Activated CD4-positive, alpha-beta memory T cell treated with anti-CD3 and anti-CD28 coated beads, Interleukin-2, amount 10 ng/mL, durations not matched to agents 7 days and 5 days (primary cell): ENCODE measurements around the gene F2RL3. TPM values are rescaled to one million over a fixed set of nuclear protein-coding genes. Genes with fewer than 3 reads are reported as not detected.
A peak's percentile ranks its signal among the peaks of the same experiment; 100 is the strongest.

ENCODE experiments used
- CTCF ChIA-PET: fragments of 350-600 bp; sonication (Branson Sonifier 250); formaldehyde crosslinking; loops from one replicate; lab custom pipeline; 2021; ENCODE audit warnings: antibody characterized with exemption, inconsistent platforms; lab: Charles Lee
- POLR2A ChIA-PET: fragments of 350-600 bp; sonication (Branson Sonifier 250); formaldehyde crosslinking; loops from one replicate; lab custom pipeline; 2021; ENCODE audit warnings: antibody characterized with exemption; lab: Charles Lee
- DNase-seq: peaks from one replicate; pipeline ENCODE4 v3.0.0-alpha.2; 2020
- H3K27ac Mint-ChIP-seq: one replicate; pipeline ENCODE4 v1.8.0; 2021; ENCODE audit warnings: mild to moderate bottlenecking, mixed read lengths
- H3K27me3 Mint-ChIP-seq: one replicate; pipeline ENCODE4 v1.8.0; 2021; ENCODE audit warnings: mixed read lengths
- H3K36me3 Mint-ChIP-seq: one replicate; pipeline ENCODE4 v1.8.0; 2021; ENCODE audit warnings: low read depth, mixed read lengths
- H3K4me1 Mint-ChIP-seq: one replicate; pipeline ENCODE4 v1.8.0; 2021; ENCODE audit warnings: mixed read lengths
- H3K4me3 Mint-ChIP-seq: one replicate; pipeline ENCODE4 v1.8.0; 2021; ENCODE audit warnings: mild to moderate bottlenecking, mixed read lengths
- H3K9me3 Mint-ChIP-seq: one replicate; pipeline ENCODE4 v1.8.0; 2021; ENCODE audit warnings: mixed read lengths
- total RNA-seq, 2 experiments: library from RNA; stranded (reverse); gene quantifications; one replicate each; pipeline ENCODE4 v1.2.3, GENCODE V29; 2021

Gene F2RL3
- total RNA-seq, result under 1 TPM; 0.08 to 0.13 TPM

GRCh38 chr19:16888629-16889365, at the start of gene F2RL3:
TSS of gene F2RL3 (plus strand) at chr19:16888999. CDS start at chr19:16889190, 191 bp downstream.
- CTCF ChIA-PET, result interaction anchor here (1.4 kb wide), 1 partner anchor 11 kb away, joined by 4 read pairs; no protein-coding TSS in a partner anchor
- Mint-ChIP-seq H3K36me3 (peaks cover under 1% of the 10 kb centered on the region), H3K4me1 (peaks cover 36% of the 10 kb centered on the region), H3K27me3 (peaks cover 3% of the 10 kb centered on the region), H3K9me3 (no peaks in the 10 kb centered on the region), H3K27ac (peak within 1 kb of the TSS; percentile 52), H3K4me3 (no peak within 1 kb of the TSS)
- peak; percentile 44 for DNase-seq
- POLR2A ChIA-PET, result no interaction called here

GRCh38 chr19:16841391-16841926, 47.3 kb upstream of the F2RL3 start:
- DNase-seq, result no peak
- peaks cover 2% of the 10 kb centered on the region for H3K4me1 Mint-ChIP-seq
- no peaks in the 10 kb centered on the region for H3K9me3 Mint-ChIP-seq
- H3K36me3 Mint-ChIP-seq, result peaks cover 14% of the 10 kb centered on the region
- H3K27ac Mint-ChIP-seq, result no peak overlapping the region
- CTCF ChIA-PET, result no interaction called here
- H3K27me3 Mint-ChIP-seq, result no peaks in the 10 kb centered on the region
- H3K4me3 Mint-ChIP-seq, result no peak overlapping the region
- POLR2A ChIA-PET, result no interaction called here

GRCh38 chr19:16846901-16847300, 41.9 kb upstream of the F2RL3 start:
- Mint-ChIP-seq H3K27ac (no peak overlapping the region), H3K4me1 (no peaks in the 10 kb centered on the region), H3K9me3 (no peaks in the 10 kb centered on the region), H3K27me3 (no peaks in the 10 kb centered on the region), H3K36me3 (peaks cover 15% of the 10 kb centered on the region), H3K4me3 (no peak overlapping the region)
- ChIA-PET POLR2A (no interaction called here), CTCF (no interaction called here)
- DNase-seq, result no peak

GRCh38 chr19:16847430-16847829, 41.4 kb upstream of the F2RL3 start:
- Mint-ChIP-seq H3K9me3 (no peaks in the 10 kb centered on the region), H3K4me3 (no peak overlapping the region), H3K27me3 (no peaks in the 10 kb centered on the region), H3K4me1 (no peaks in the 10 kb centered on the region), H3K27ac (no peak overlapping the region), H3K36me3 (peaks cover 17% of the 10 kb centered on the region)
- CTCF ChIA-PET, result no interaction called here
- DNase-seq, result no peak
- POLR2A ChIA-PET, result no interaction called here

- H3K4me1 Mint-ChIP-seq, result no peaks in the 10 kb centered on the region
- no peak for DNase-seq
- no peaks in the 10 kb centered on the region for H3K27me3 Mint-ChIP-seq
- no peak overlapping the region for H3K27ac Mint-ChIP-seq
- no peak overlapping the region for H3K4me3 Mint-ChIP-seq
- H3K36me3 Mint-ChIP-seq, result peaks cover 24% of the 10 kb centered on the region
- H3K9me3 Mint-ChIP-seq, result no peaks in the 10 kb centered on the region
- ChIA-PET CTCF (no interaction called here), POLR2A (no interaction called here)
Measured at GRCh38 chr19:16849168-16849567, 39.6 kb upstream of the F2RL3 start.

- ChIA-PET CTCF (no interaction called here), POLR2A (no interaction called here)
- H3K36me3 Mint-ChIP-seq, result peaks cover 22% of the 10 kb centered on the region
- DNase-seq, result no peak
- no peaks in the 10 kb centered on the region for H3K27me3 Mint-ChIP-seq
- no peaks in the 10 kb centered on the region for H3K4me1 Mint-ChIP-seq
- no peaks in the 10 kb centered on the region for H3K9me3 Mint-ChIP-seq
- H3K27ac Mint-ChIP-seq, result no peak overlapping the region
- no peak overlapping the region for H3K4me3 Mint-ChIP-seq
Measured at GRCh38 chr19:16850133-16850532, 38.7 kb upstream of the F2RL3 start.

- POLR2A ChIA-PET, result no interaction called here
- H3K27ac Mint-ChIP-seq, result no peak overlapping the region
- no peak overlapping the region for H3K4me3 Mint-ChIP-seq
- DNase-seq, result no peak
- H3K4me1 Mint-ChIP-seq, result no peaks in the 10 kb centered on the region
- H3K27me3 Mint-ChIP-seq, result no peaks in the 10 kb centered on the region
- H3K9me3 Mint-ChIP-seq, result no peaks in the 10 kb centered on the region
- CTCF ChIA-PET, result no interaction called here
- H3K36me3 Mint-ChIP-seq, result peaks cover 23% of the 10 kb centered on the region
Measured at GRCh38 chr19:16851031-16851712, 37.6 kb upstream of the F2RL3 start.

GRCh38 chr19:16853066-16853465, 35.7 kb upstream of the F2RL3 start:
- no peak for DNase-seq
- ChIA-PET POLR2A (no interaction called here), CTCF (no interaction called here)
- Mint-ChIP-seq H3K4me1 (no peaks in the 10 kb centered on the region), H3K36me3 (peaks cover 20% of the 10 kb centered on the region), H3K9me3 (no peaks in the 10 kb centered on the region), H3K27me3 (no peaks in the 10 kb centered on the region), H3K27ac (no peak overlapping the region), H3K4me3 (no peak overlapping the region)

GRCh38 chr19:16856091-16856490, 32.7 kb upstream of the F2RL3 start:
- CTCF ChIA-PET, result no interaction called here
- no peaks in the 10 kb centered on the region for H3K9me3 Mint-ChIP-seq
- H3K27me3 Mint-ChIP-seq, result no peaks in the 10 kb centered on the region
- POLR2A ChIA-PET, result no interaction called here
- H3K4me1 Mint-ChIP-seq, result no peaks in the 10 kb centered on the region
- no peak for DNase-seq
- H3K4me3 Mint-ChIP-seq, result no peak overlapping the region
- peaks cover 20% of the 10 kb centered on the region for H3K36me3 Mint-ChIP-seq
- H3K27ac Mint-ChIP-seq, result no peak overlapping the region

- Mint-ChIP-seq H3K36me3 (peaks cover 8% of the 10 kb centered on the region), H3K27ac (no peak overlapping the region), H3K27me3 (no peaks in the 10 kb centered on the region), H3K4me1 (peaks cover 12% of the 10 kb centered on the region), H3K4me3 (no peak overlapping the region), H3K9me3 (no peaks in the 10 kb centered on the region)
- ChIA-PET POLR2A (no interaction called here), CTCF (no interaction called here)
- no peak for DNase-seq
Measured at GRCh38 chr19:16859626-16860025, 29.2 kb upstream of the F2RL3 start.

- POLR2A ChIA-PET, result no interaction called here
- Mint-ChIP-seq H3K9me3 (no peaks in the 10 kb centered on the region), H3K4me1 (peaks cover 12% of the 10 kb centered on the region), H3K27ac (no peak overlapping the region), H3K4me3 (no peak overlapping the region), H3K27me3 (no peaks in the 10 kb centered on the region), H3K36me3 (peaks cover 4% of the 10 kb centered on the region)
- DNase-seq, result no peak
- CTCF ChIA-PET, result no interaction called here
Measured at GRCh38 chr19:16860118-16860517, 28.7 kb upstream of the F2RL3 start.

GRCh38 chr19:16861011-16861410, 27.8 kb upstream of the F2RL3 start:
- POLR2A ChIA-PET, result no interaction called here
- H3K9me3 Mint-ChIP-seq, result no peaks in the 10 kb centered on the region
- peaks cover 5% of the 10 kb centered on the region for H3K36me3 Mint-ChIP-seq
- CTCF ChIA-PET, result no interaction called here
- H3K4me3 Mint-ChIP-seq, result no peak overlapping the region
- no peaks in the 10 kb centered on the region for H3K27me3 Mint-ChIP-seq
- H3K4me1 Mint-ChIP-seq, result peaks cover 12% of the 10 kb centered on the region
- H3K27ac Mint-ChIP-seq, result no peak overlapping the region
- DNase-seq, result no peak

- Mint-ChIP-seq H3K27me3 (no peaks in the 10 kb centered on the region), H3K4me1 (peaks cover 12% of the 10 kb centered on the region), H3K9me3 (no peaks in the 10 kb centered on the region), H3K27ac (no peak overlapping the region), H3K36me3 (peaks cover 6% of the 10 kb centered on the region), H3K4me3 (no peak overlapping the region)
- ChIA-PET CTCF (no interaction called here), POLR2A (no interaction called here)
- DNase-seq, result no peak
Measured at GRCh38 chr19:16861834-16862233, 27.0 kb upstream of the F2RL3 start.
